ENCODE data around the gene CCDC63. TPM values are rescaled to one million over a fixed set of nuclear protein-coding genes. Genes with fewer than 3 reads are reported as not detected.

CCDC63 gene
- total and polyA plus RNA-seq, 2 donors (not counting 3 experiments of a cell fraction or from before 2014, with no cell fraction given), result not detected

- Histone ChIP-seq H3K36me3 (ENCODE audit: control insufficient read depth in 2 of 2, extremely low read depth in 1 of 2, insufficient read depth in 2 of 2, low read length in 2 of 2) (no peaks in the 10 kb centered on the region), H3K4me1 (ENCODE audit: control insufficient read depth, extremely low read depth, insufficient read depth, low read length) (peaks cover 16% of the 10 kb centered on the region), H3K9me1 (replicated peaks; ENCODE audit: control insufficient read depth, extremely low read depth, insufficient read depth, low read length) (no peaks in the 10 kb centered on the region), H3K4me3 (replicated peaks in 1 of 3; ENCODE audit: insufficient read depth in 1 of 3, low read depth in 1 of 3, low read length in 3 of 3) (no peak overlapping the region), H2AFZ (ENCODE audit: low read depth, low read length) (no peak overlapping the region), H3K9ac (replicated peaks; ENCODE audit: extremely low read depth, insufficient read depth, low read length) (no peak overlapping the region), H3K27ac (ENCODE audit: insufficient read depth, low read depth, low read length) (no peak overlapping the region), H3K4me2 (ENCODE audit: insufficient read depth, low read length) (no peak overlapping the region), H3K9me3 (replicated peaks; ENCODE audit: control insufficient read depth, insufficient read depth, low read length) (no peaks in the 10 kb centered on the region), H4K20me1 (replicated peaks; ENCODE audit: control insufficient read depth, extremely low read depth, insufficient read depth, low read length) (no peaks in the 10 kb centered on the region), H3K79me2 (ENCODE audit: control insufficient read depth, insufficient read depth, low read length) (no peaks in the 10 kb centered on the region), H3K27me3 (ENCODE audit: control insufficient read depth in 2 of 2, insufficient read depth in 2 of 2, low read length in 2 of 2) (no peaks in the 10 kb centered on the region)
- BruUV-seq (replicated peaks), result no TSS peak
- intact Hi-C loops (cut with micrococcal nuclease), result no loop called here
- no peak for TF ChIP-seq POLR2AphosphoS5 (IDR thresholded peaks at IDR 0.05; ENCODE audit: insufficient read depth, low read depth, low read length)
- TF ChIP-seq FOS (IDR thresholded peaks at IDR 0.05; ENCODE audit: borderline replicate concordance, insufficient read depth, low read length), result no peak
- TF ChIP-seq CTCF (IDR thresholded peaks at IDR 0.05; ENCODE audit: extremely low read depth in 1 of 2, insufficient read depth in 1 of 2, low read depth in 1 of 2, low read length in 2 of 2), result no peak
- TF ChIP-seq MYC (IDR thresholded peaks at IDR 0.05; ENCODE audit: low read depth, low read length), result no peak
- TF ChIP-seq EZH2 (IDR thresholded peaks at IDR 0.05; ENCODE audit: borderline replicate concordance, low read depth, low read length, severe bottlenecking), result no peak
- no peak for TF ChIP-seq JUN (IDR thresholded peaks at IDR 0.05; ENCODE audit: borderline replicate concordance, insufficient read depth, insufficient read length, low read depth)
- no peak for TF ChIP-seq GATA2 (IDR thresholded peaks at IDR 0.05; ENCODE audit: insufficient read depth, insufficient read length, low read depth, low read length)
- no peak for TF ChIP-seq POLR2A (IDR thresholded peaks at IDR 0.05; ENCODE audit: low read depth, low read length)
- TF ChIP-seq MAX (IDR thresholded peaks at IDR 0.05; ENCODE audit: insufficient read depth, insufficient read length), result no peak
- ChIA-PET POLR2A (no interaction called here), CTCF (no interaction called here)
- no peak for DNase-seq (ENCODE audit: low read depth, low spot score)
- dilution Hi-C loops (cut with MboI; ENCODE audit: extremely low pct_ligation_motif_present, low sequenced_read_pairs), result no loop called here
- no peak for FAIRE-seq
Measured at GRCh38 chr12:110913119-110914056, 66.6 kb downstream of the CCDC63 start.

Measured in endothelial cell of umbilical vein (primary cell).